NCI-H748 (cell line): ENCODE measurements around the gene MAP3K13.
"Not testable (repeated sequence)": the region's sequence is repeated elsewhere in the genome, so short reads cannot be mapped to it uniquely, and the experiment has no call there.

ENCODE experiments used
- DNase-seq: peaks from one replicate; lab custom pipeline; 2025; ENCODE audit not compliant: unreplicated experiment; lab: John Stamatoyannopoulos, UW

MAP3K13 gene

DNA sequence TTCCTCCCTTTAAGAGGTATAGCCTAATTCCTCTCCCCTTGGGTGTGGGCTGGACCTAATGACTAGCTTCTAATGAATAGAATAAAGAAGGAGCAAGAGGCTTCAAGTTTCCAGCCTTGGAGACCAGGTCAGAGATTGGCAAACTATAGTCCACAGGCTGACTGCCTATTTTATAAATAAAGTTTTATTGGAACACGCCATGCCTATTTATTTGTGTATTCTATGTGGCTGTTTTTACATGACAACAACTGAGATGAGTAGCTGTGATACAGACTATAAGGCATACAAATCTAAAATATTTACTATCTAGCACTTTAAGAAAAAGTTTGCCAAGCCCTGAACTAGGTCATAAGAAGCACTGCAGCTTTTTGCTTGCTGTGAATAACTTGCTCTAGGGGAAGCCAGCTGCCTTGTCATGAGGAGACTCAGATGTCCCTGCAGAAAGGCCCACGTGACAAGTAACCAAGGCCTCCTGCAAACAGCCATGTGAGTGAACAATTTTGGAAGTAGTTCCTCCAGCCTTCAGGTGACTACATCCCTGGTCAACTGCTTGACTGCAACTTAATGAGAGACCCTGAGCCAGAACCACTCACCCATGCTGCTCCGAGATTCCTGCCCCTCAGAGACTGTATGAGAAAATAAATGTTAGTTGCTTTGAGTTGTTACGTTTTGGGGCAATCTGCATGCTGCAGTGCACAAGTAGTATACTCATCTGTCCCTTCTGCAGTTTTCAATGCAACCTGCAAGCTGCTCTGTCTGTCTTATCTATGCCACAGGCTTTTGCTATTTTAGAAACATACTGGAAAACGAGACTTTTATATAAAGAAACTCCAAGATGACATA lies 21.1 kb upstream of the MAP3K13 start:
- DNase-seq, result no peak

DNA sequence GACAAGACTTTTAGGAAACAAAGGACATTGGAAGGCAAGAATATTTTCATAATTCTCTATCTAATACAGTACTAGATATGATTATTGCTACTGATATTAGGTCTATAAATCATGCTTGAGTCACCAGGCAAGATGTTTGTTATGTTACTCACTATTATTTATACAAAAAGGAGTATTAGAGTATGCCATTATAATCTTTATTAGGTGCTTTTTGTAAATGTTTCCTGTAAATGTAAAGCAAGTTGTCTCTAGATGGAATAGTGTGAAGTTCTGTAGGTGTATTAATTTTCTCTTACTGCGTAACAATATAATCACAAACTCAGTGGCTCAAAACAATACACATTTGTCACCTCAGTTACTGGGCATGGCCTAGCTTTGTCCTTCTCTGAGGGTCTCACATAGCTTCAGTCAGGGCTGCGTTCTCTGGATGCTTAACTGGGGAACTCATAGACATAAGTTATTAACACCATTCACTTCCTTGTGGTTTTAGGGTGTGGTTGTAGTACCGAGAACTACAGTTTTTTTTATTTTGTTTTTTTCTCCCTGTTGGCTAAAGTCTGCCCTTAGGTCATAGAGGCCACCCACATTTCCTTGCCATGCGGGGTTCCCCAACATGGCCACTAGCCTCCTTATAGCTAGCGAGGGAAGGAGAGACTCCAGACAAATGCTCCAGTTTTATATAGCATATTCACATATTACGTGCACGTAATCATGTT lies 20.3 kb upstream of the MAP3K13 start:
- DNase-seq, result no peak

GRCh38 chr3:185347399-185347798 lies 15.5 kb upstream of the MAP3K13 start:
- no peak for DNase-seq

GRCh38 chr3:185350841-185351240 lies 12.1 kb upstream of the MAP3K13 start:
- no peak for DNase-seq

GRCh38 chr3:185351396-185351795 lies 11.5 kb upstream of the MAP3K13 start:
- no peak for DNase-seq

DNA sequence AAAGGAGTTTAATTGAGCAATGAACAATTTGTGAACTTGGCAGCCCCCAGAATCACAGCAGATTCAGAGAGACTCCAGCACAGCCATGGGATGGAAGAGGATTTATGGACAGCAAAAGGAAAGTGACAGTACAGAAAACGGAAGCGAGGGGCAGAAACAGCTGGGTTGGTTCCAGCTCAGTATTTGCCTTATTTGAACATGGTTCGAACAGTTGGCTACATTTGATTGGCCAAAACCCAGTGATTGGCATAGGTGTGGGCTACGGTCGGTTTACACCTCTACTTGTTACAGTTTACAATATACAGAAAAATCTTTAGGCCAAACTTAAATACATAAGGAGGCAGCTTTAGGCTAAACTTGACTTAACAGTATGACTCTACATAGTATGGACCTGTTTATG lies 9.7 kb upstream of the MAP3K13 start:
- no peak for DNase-seq

- DNase-seq, result peak; percentile 87
Measured at GRCh38 chr3:185353823-185354614, 8.9 kb upstream of the MAP3K13 start.

DNA sequence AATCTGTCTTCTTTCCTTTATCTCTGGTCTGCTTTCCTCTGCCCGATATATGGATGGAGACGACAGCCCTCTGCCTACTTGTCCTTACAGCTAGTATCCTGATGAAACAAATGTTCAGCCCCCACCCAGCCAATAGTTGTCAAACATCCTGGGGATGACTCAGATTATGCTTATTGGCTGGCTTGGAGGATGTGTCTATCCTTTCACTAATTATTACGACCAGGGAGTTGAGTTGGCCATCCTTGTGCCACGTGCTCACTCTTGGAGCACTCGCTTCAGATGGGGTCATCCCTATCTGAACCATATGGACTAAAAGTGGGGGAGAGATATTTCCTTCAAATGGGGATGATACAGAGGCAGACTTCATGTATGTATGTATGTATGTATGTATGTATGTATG lies 6.4 kb upstream of the MAP3K13 start:
- DNase-seq, result no peak

- no peak for DNase-seq
Measured at GRCh38 chr3:185361920-185362319, 1.0 kb upstream of the MAP3K13 start.

DNA sequence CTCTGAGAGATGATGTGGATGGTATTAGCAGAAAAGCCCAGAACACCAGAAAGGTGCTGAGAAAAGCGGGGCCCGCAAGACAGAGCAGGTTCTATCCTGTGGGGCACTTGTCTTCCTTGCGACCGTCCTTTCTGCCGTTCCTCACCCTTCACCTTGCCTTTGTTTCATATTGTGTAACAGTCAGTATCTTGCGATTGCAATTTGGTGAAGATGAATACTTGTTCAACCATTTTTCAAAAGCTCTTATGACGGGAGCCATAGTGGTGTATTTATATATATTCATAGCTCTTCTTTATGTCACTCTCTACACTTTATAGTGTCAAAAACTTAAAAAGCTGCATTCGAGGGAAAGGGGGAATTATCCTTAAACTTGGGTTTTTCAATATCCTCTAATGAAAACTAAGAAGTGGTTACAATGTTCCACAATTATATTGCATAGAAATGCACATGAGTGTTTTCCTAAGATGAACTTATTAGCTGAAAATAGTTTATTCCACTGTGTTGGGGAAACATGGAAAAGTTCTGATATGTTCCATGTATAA lies 797 bp downstream of the MAP3K13 start:
- DNase-seq, result no peak

DNA sequence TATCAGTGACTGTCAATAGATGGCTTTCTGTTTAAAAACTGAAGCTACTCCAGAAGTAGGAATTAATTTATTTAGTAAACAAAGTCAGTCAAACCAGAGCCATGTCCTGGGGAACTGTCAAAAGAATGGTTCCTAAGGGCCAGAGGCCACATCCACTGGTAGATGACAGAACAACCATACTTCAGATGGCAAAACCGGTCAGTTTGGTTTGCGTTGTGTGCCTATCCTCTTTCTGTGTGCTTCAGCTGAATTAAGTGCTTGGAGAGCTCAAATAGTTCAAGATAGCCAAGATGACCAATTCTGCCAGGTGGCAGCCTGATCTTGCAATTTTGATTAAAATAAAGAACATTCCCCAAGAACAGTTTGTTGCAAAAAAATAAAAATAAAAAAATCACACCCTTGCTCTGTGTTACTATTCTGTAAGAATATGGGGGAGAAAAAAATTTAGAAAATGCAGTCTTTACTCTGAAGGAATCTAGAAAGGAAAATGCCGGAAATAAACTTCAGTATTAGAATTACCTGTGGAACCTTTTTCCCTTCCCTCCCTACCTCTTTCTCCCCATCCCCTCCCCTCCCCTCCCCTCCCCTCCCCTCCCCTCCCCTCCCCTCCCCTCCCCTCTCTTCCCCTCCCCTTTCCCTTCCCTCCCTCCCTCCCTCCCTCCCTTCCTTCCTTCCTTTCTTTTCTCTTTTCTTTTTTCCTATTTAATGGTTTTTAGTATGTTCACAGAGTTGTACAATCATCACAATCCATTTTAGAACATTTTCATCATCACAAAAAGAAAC lies 2.5 kb downstream of the MAP3K13 start:
- peak; percentile 58 for DNase-seq

GRCh38 chr3:185366074-185366335 lies 3.1 kb downstream of the MAP3K13 start:
- DNase-seq, result no peak

GRCh38 chr3:185366913-185367312 lies 4.0 kb downstream of the MAP3K13 start:
- no peak for DNase-seq

- DNase-seq, result not testable (repeated sequence)
Measured at GRCh38 chr3:185370349-185370748, 7.4 kb downstream of the MAP3K13 start.

- DNase-seq, result no peak
Measured at GRCh38 chr3:185371306-185372074, 8.6 kb downstream of the MAP3K13 start.

- no peak for DNase-seq
Measured at GRCh38 chr3:185381320-185382058, 18.6 kb downstream of the MAP3K13 start.

DNA sequence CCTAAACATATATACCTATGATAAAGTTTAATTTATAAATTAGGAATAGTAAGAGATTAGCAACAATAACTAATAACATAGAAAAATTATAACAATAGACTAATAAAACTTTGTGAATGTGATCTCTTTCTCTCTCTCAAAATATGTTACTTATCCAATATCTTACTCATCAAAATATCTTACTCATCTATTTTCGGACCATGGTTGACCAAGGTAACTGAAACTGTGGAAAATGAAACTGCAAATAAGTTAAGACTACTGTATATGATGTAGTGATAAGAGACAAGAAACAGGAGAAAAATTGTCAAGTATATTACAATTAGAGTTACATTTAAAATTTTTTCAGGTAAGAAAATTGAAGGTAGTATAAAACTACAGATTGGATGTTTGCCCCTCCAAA lies 19.2 kb downstream of the MAP3K13 start:
- DNase-seq, result no peak

- DNase-seq, result not testable (repeated sequence)
Measured at GRCh38 chr3:185386515-185386914, 23.6 kb downstream of the MAP3K13 start.

- no peak for DNase-seq
Measured at GRCh38 chr3:185387646-185388045, 24.7 kb downstream of the MAP3K13 start.
